ENCODE results near the gene SEMA6B. TPM values are rescaled to one million over a fixed set of nuclear protein-coding genes. Genes with fewer than 3 reads are reported as not detected.

The SEMA6B gene
- total RNA-seq, 1 donor from 2014 or later = 35.1 TPM

GRCh38 chr19:4511300-4512054 lies 48.0 kb downstream of the SEMA6B start:
- no peak for DNase-seq (ENCODE audit: low spot score)

DNA sequence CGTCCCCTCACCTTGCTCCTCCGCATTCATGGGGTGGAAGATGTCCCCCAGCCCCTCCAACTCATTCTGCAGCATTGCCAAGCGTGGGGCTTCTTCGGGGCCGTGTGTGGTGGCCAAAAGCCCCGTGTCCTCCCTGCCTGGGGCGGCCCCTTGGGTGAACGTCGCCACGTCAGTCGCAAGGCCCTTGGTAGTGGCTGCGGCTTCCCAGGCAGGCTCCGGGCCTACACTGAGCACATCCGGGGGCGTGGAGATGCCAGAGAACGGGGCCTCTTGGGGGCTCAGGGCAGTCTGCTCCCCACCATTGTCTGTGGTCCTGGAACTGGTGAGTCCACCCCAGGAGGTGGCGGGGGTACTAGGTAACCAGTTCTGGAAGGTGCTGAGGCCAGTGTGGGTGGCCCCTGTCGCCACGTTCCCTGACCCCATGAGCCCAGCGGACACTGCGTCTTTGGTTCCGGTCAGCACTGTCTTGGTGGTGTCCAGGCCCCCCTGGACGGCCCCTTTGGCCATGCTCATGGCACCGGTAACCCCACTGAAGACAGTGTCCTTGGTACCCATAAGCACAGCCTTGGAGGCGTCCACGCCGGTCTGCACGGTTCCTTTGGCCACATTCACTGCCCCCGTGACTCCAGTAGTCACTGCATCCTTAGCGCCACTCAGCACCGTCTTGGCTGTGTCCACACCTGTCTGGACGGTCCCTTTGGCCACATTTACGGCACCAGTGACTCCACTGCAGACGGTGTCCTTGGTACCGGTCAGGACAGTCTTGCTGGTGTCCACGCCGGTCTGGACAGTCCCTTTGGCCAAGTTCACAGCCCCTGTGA lies 48.8 kb downstream of the SEMA6B start:
- no peak for DNase-seq (ENCODE audit: low spot score)

- DNase-seq (ENCODE audit: low spot score) = no peak
Measured at GRCh38 chr19:4508698-4509097, 50.8 kb downstream of the SEMA6B start.

DNA sequence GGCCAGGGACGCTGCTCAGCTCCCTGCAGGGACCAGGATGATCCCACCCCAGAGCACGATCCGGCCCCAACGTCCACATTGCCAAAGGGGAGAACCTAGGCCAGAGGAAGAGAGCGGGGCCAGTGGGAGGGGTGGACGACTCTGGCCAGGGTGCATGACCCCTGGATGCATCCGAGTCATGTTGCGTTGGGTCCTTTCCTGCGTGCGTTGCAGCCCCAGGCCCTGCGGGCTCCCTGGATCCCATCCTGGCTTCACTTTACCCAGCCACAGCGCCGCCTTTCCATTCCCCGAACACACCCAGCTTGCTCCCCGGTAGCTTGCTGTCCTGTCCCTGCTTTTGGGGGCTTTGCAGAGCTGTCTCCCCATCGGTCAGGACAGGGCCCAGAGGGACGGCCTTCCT lies 51.7 kb downstream of the SEMA6B start:
- DNase-seq (ENCODE audit: low spot score) = no peak

DNA sequence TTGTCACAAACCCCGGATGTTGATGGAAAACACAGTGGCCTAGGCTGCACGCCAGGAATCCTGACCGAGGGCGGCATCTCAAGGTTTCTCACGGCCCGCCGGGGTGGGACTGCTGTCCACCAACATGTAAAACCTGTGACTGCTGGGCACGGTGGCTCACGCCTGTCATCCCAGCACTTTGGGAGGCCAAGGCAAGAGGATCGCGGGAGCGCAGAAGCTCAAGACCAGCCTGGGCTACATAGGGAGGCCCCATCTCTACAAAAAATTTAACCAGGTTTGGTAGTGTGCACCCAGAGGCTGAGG lies 52.4 kb downstream of the SEMA6B start:
- no peak for DNase-seq (ENCODE audit: low spot score)

GRCh38 chr19:4506449-4507149 lies 52.9 kb downstream of the SEMA6B start:
- DNase-seq (ENCODE audit: low spot score) = no peak

GRCh38 chr19:4505570-4506448 lies 53.7 kb downstream of the SEMA6B start:
- no peak for DNase-seq (ENCODE audit: low spot score)

GRCh38 chr19:4504891-4505569 lies 54.5 kb downstream of the SEMA6B start:
- DNase-seq (ENCODE audit: low spot score) = no peak

GRCh38 chr19:4504297-4504701 lies 55.2 kb downstream of the SEMA6B start:
- DNase-seq (ENCODE audit: low spot score) = no peak

DNA sequence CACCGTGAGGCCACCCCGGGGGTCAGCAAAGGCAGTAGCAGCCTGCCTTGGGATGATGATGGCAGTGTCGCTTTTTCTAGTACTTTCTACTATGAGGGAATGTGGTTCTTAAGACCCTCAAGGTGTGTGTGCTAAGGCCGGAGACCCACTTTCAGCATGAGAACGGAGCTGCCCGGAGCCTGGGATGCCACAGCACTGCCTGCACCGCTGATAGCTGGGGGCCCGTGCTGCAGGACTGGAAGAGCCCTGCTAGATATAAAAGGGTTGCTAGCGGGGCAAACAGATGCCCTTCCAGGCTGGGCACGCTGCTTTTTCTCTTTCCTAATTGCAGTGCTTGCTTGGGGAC lies 55.7 kb downstream of the SEMA6B start:
- no peak for DNase-seq (ENCODE audit: low spot score)

DNA sequence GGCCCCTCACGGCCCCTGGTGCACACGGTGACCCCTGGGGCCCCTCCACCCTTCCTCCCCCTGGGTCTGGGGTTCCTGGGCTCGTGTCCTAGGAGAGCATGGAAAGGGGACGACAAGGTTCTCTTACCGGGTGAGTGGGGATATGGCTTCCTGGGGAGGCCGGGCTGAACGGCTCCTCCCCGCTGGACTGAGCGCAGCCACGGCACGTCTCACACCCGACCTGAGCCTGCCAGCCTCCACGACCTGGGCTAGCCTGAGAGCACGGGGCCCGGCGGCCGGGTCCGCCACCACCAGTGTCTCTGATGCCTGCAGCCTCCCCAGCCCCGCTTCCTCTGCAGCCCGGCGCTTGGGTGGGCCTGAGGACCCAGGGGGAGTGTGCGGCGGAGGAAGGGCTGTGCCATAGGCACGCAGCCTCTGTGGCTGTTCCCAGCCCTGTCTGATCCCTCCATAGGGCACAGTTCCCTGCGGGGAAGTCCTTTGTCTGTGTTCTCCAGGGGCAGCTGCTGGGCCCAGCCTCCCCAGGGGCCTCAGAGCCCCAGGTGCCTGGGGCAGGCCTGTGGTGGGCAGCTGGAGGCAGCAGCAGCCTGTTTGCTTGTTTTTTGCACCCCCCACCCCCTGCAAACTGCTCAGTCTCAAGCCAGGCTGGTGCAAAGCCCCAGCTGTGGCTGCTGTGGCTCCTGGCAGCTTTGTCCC lies 56.2 kb downstream of the SEMA6B start:
- no peak for DNase-seq (ENCODE audit: low spot score)

- DNase-seq (ENCODE audit: low spot score) = no peak
Measured at GRCh38 chr19:4502282-4503131, 57.0 kb downstream of the SEMA6B start.

DNA sequence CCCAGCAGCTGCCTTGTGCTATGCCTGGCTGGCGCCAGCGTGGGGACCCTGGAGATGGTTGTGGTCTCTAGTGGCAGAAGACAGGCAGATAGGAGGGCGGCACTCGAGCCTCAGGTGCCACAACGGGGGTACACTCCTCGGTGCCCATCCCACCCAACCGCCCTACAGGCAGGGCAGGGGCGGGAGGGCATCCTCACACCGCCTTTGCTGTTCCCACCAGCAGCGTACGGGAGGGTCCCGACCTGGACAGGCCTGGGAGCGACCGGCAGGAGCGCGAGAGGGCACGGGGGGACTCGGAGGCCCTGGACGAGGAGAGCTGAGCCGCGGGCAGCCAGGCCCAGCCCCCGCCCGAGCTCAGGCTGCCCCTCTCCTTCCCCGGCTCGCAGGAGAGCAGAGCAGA lies 57.8 kb downstream of the SEMA6B start:
- DNase-seq (ENCODE audit: low spot score) = no peak

GRCh38 chr19:4500841-4501591 lies 58.5 kb downstream of the SEMA6B start:
- no peak for DNase-seq (ENCODE audit: low spot score)

- no peak for DNase-seq (ENCODE audit: low spot score)
Measured at GRCh38 chr19:4499855-4500254, 59.6 kb downstream of the SEMA6B start.

- no peak for DNase-seq (ENCODE audit: low spot score)
Measured at GRCh38 chr19:4499318-4499717, 60.2 kb downstream of the SEMA6B start.

- no peak for DNase-seq (ENCODE audit: low spot score)
Measured at GRCh38 chr19:4498694-4499093, 60.8 kb downstream of the SEMA6B start.

DNA sequence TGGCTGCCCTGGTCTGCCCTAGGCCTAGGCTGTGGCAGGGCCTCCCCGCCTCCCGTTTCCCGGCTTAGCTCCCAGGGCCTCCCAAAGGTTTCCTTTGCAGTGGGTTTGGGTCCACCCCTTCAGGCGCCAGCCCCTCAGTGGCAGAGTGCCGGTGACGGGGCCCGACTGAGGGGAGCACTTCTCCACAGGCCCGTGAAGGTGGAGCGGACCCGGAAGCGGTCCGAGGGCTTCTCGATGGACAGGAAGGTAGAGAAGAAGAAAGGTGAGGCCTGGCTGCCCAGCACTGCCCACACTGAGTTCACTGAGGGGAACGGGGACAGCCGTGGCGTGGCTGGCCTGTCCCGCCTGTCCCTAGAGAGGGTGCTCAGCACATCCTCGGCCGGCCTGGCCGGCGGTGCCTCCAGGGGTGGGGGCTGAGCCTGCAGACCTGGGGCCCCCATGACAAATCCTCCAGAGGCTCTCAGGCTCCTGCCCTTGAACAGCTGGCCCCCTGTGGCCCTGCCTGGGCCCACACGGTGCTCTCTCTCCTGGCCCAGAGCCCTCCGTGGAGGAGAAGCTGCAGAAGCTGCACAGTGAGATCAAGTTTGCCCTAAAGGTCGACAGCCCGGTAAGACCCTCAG lies 61.6 kb downstream of the SEMA6B start:
- DNase-seq (ENCODE audit: low spot score) = no peak
